Measurements from ENCODE around the gene AASDH. TPM values are rescaled to one million over a fixed set of nuclear protein-coding genes. Genes with fewer than 3 reads are reported as not detected.

Gene AASDH
- total RNA-seq, 2 donors from 2014 or later = 10.5 to 10.7 TPM

GRCh38 chr4:56318555-56318954, 68.7 kb downstream of the AASDH start:
- H3K36me3 Mint-ChIP-seq = no peaks in the 10 kb centered on the region
- ATAC-seq = no peak
- H3K4me3 Mint-ChIP-seq = no peak overlapping the region
- DNase-seq (ENCODE audit: low spot score) = no peak
- H3K4me1 Mint-ChIP-seq (ENCODE audit: low read depth in 2 of 2) = no peaks in the 10 kb centered on the region
- no peaks in the 10 kb centered on the region for H3K9me3 Mint-ChIP-seq
- peaks cover 0 to 16% of the 10 kb centered on the region in 2 donors for H3K27me3 Mint-ChIP-seq
- H3K27ac Mint-ChIP-seq = no peak overlapping the region

- Mint-ChIP-seq H3K4me3 (no peak overlapping the region), H3K4me1 (ENCODE audit: low read depth in 2 of 2) (no peaks in the 10 kb centered on the region), H3K27me3 (peaks cover 0 to 16% of the 10 kb centered on the region in 2 donors), H3K9me3 (no peaks in the 10 kb centered on the region), H3K27ac (no peak overlapping the region), H3K36me3 (no peaks in the 10 kb centered on the region)
- DNase-seq (ENCODE audit: low spot score) (no peak), ATAC-seq (no peak)
These were observed 69.5 kb downstream of the AASDH start for GRCh38 chr4:56317749-56318148.

- Mint-ChIP-seq H3K36me3 (no peaks in the 10 kb centered on the region), H3K4me3 (no peak overlapping the region), H3K4me1 (ENCODE audit: low read depth in 2 of 2) (no peaks in the 10 kb centered on the region), H3K27me3 (peaks cover 0 to 4% of the 10 kb centered on the region in 2 donors), H3K27ac (no peak overlapping the region), H3K9me3 (no peaks in the 10 kb centered on the region)
- DNase-seq (ENCODE audit: low spot score) = no peak
- ATAC-seq = no peak
These were observed 71.2 kb downstream of the AASDH start for GRCh38 chr4:56316011-56316650.

GRCh38 chr4:56315543-56315942, 71.7 kb downstream of the AASDH start:
- ATAC-seq (no peak), DNase-seq (ENCODE audit: low spot score) (no peak)
- Mint-ChIP-seq H3K4me3 (no peak overlapping the region), H3K27ac (no peak overlapping the region), H3K27me3 (no peaks in the 10 kb centered on the region), H3K4me1 (ENCODE audit: low read depth in 2 of 2) (no peaks in the 10 kb centered on the region), H3K36me3 (no peaks in the 10 kb centered on the region), H3K9me3 (no peaks in the 10 kb centered on the region)

GRCh38 chr4:56315041-56315440, 72.2 kb downstream of the AASDH start:
- no peak overlapping the region for H3K4me3 Mint-ChIP-seq
- no peaks in the 10 kb centered on the region for H3K36me3 Mint-ChIP-seq
- H3K27ac Mint-ChIP-seq = no peak overlapping the region
- no peak for ATAC-seq
- no peak for DNase-seq (ENCODE audit: low spot score)
- H3K27me3 Mint-ChIP-seq = no peaks in the 10 kb centered on the region
- no peaks in the 10 kb centered on the region for H3K9me3 Mint-ChIP-seq
- H3K4me1 Mint-ChIP-seq (ENCODE audit: low read depth in 2 of 2) = no peaks in the 10 kb centered on the region

GRCh38 chr4:56314207-56314915, 72.9 kb downstream of the AASDH start:
- Mint-ChIP-seq H3K9me3 (no peaks in the 10 kb centered on the region), H3K36me3 (no peaks in the 10 kb centered on the region), H3K4me1 (ENCODE audit: low read depth in 2 of 2) (no peaks in the 10 kb centered on the region), H3K27ac (no peak overlapping the region), H3K4me3 (no peak overlapping the region), H3K27me3 (no peaks in the 10 kb centered on the region)
- DNase-seq (ENCODE audit: low spot score) = no peak
- ATAC-seq = peak in 1 of 2 donors; percentile 18

- no peaks in the 10 kb centered on the region for H3K36me3 Mint-ChIP-seq
- H3K27ac Mint-ChIP-seq = no peak overlapping the region
- no peaks in the 10 kb centered on the region for H3K9me3 Mint-ChIP-seq
- ATAC-seq = no peak
- H3K27me3 Mint-ChIP-seq = no peaks in the 10 kb centered on the region
- no peaks in the 10 kb centered on the region for H3K4me1 Mint-ChIP-seq (ENCODE audit: low read depth in 2 of 2)
- DNase-seq (ENCODE audit: low spot score) = no peak
- H3K4me3 Mint-ChIP-seq = no peak overlapping the region
These were observed 74.2 kb downstream of the AASDH start for GRCh38 chr4:56313132-56313531.

GRCh38 chr4:56311299-56311975, 75.9 kb downstream of the AASDH start:
- H3K36me3 Mint-ChIP-seq = no peaks in the 10 kb centered on the region
- no peaks in the 10 kb centered on the region for H3K4me1 Mint-ChIP-seq (ENCODE audit: low read depth in 2 of 2)
- ATAC-seq (no peak), DNase-seq (ENCODE audit: low spot score) (no peak)
- H3K27me3 Mint-ChIP-seq = no peaks in the 10 kb centered on the region
- H3K4me3 Mint-ChIP-seq = no peak overlapping the region
- H3K9me3 Mint-ChIP-seq = no peaks in the 10 kb centered on the region
- H3K27ac Mint-ChIP-seq = no peak overlapping the region

- Mint-ChIP-seq H3K27me3 (no peaks in the 10 kb centered on the region), H3K4me3 (no peak overlapping the region), H3K36me3 (no peaks in the 10 kb centered on the region), H3K4me1 (ENCODE audit: low read depth in 2 of 2) (no peaks in the 10 kb centered on the region), H3K27ac (no peak overlapping the region), H3K9me3 (no peaks in the 10 kb centered on the region)
- ATAC-seq (no peak), DNase-seq (ENCODE audit: low spot score) (no peak)
These were observed 76.7 kb downstream of the AASDH start for GRCh38 chr4:56310401-56311125.

GRCh38 chr4:56308384-56308783, 78.9 kb downstream of the AASDH start:
- no peaks in the 10 kb centered on the region for H3K36me3 Mint-ChIP-seq
- DNase-seq (ENCODE audit: low spot score) (no peak), ATAC-seq (no peak)
- peaks cover 0 to 8% of the 10 kb centered on the region in 2 donors for H3K27me3 Mint-ChIP-seq
- no peak overlapping the region for H3K4me3 Mint-ChIP-seq
- H3K4me1 Mint-ChIP-seq (ENCODE audit: low read depth in 2 of 2) = no peaks in the 10 kb centered on the region
- no peaks in the 10 kb centered on the region for H3K9me3 Mint-ChIP-seq
- H3K27ac Mint-ChIP-seq = no peak overlapping the region

- Mint-ChIP-seq H3K4me3 (no peak overlapping the region), H3K27me3 (peaks cover 0 to 8% of the 10 kb centered on the region in 2 donors)
These were observed 79.9 kb downstream of the AASDH start for GRCh38 chr4:56307423-56307822.

GRCh38 chr4:56305390-56305789, 81.9 kb downstream of the AASDH start:
- H3K9me3 Mint-ChIP-seq = no peaks in the 10 kb centered on the region
- peaks cover 0 to 8% of the 10 kb centered on the region in 2 donors for H3K27me3 Mint-ChIP-seq

More at GRCh38 chr4:56307423-56307822, 79.9 kb downstream of the AASDH start:
- H3K4me1 Mint-ChIP-seq (ENCODE audit: low read depth in 2 of 2) = no peaks in the 10 kb centered on the region
- no peak for DNase-seq (ENCODE audit: low spot score)
- no peak overlapping the region for H3K27ac Mint-ChIP-seq
- H3K9me3 Mint-ChIP-seq = no peaks in the 10 kb centered on the region
- ATAC-seq = no peak
- H3K36me3 Mint-ChIP-seq = no peaks in the 10 kb centered on the region

GRCh38 chr4:56303921-56304320, 83.4 kb downstream of the AASDH start:
- DNase-seq (ENCODE audit: low spot score) (no peak), ATAC-seq (no peak)
- no peaks in the 10 kb centered on the region for H3K9me3 Mint-ChIP-seq
- H3K4me3 Mint-ChIP-seq = no peak overlapping the region
- peaks cover 0 to 8% of the 10 kb centered on the region in 2 donors for H3K27me3 Mint-ChIP-seq
- H3K4me1 Mint-ChIP-seq (ENCODE audit: low read depth in 2 of 2) = peaks cover 4 to 5% of the 10 kb centered on the region in 2 donors
- H3K27ac Mint-ChIP-seq = no peak overlapping the region
- H3K36me3 Mint-ChIP-seq = no peaks in the 10 kb centered on the region

More at GRCh38 chr4:56305390-56305789, 81.9 kb downstream of the AASDH start:
- no peak overlapping the region for H3K4me3 Mint-ChIP-seq
- H3K36me3 Mint-ChIP-seq = no peaks in the 10 kb centered on the region
- no peak for ATAC-seq
- H3K27ac Mint-ChIP-seq = no peak overlapping the region
- no peak for DNase-seq (ENCODE audit: low spot score)
- H3K4me1 Mint-ChIP-seq (ENCODE audit: low read depth in 2 of 2) = peaks cover 4 to 5% of the 10 kb centered on the region in 2 donors

Measured in natural killer cell treated with Interleukin-12 subunit alpha and Interleukin-12 subunit beta and Interleukin-15 and Interleukin-18, amount 100 ng/mL, for 72 hours (primary cell).